Upper lobe of right lung (tissue), 1 donor: Measurements from ENCODE around the gene SLC38A2. TPM values are rescaled to one million over a fixed set of nuclear protein-coding genes. Genes with fewer than 3 reads are reported as not detected.

ENCODE experiments used
- ATAC-seq: fragments of 200-7000 bp; cut with Tn5 transposase; one replicate; pipeline ENCODE4 v1.9.1; 2020; ENCODE audit warnings: mild to moderate bottlenecking, moderate library complexity
- DNase-seq: peaks from one replicate; pipeline ENCODE4 v3.0.0-alpha.2; 2020
- H3K27ac ChIP-seq: fragments of 200-600 bp; one replicate; pipeline ENCODE4 v1.8.0; 2022
- H3K27me3 ChIP-seq: fragments of 200-600 bp; one replicate; pipeline ENCODE4 v1.8.0; 2022; ENCODE audit warnings: mild to moderate bottlenecking
- H3K36me3 ChIP-seq: fragments of 200-600 bp; one replicate; pipeline ENCODE4 v1.8.0; 2022
- H3K4me1 ChIP-seq: fragments of 200-600 bp; one replicate; pipeline ENCODE4 v1.8.0; 2022
- H3K4me3 ChIP-seq: fragments of 200-600 bp; one replicate; pipeline ENCODE4 v1.8.0; 2022; ENCODE audit warnings: mild to moderate bottlenecking
- H3K9me3 ChIP-seq: fragments of 200-600 bp; one replicate; pipeline ENCODE4 v1.8.0; 2022
- CTCF ChIP-seq: fragments of 200-600 bp; IDR thresholded peaks from one replicate; pipeline ENCODE4 v1.8.0; 2022; ENCODE audit warnings: antibody characterized with exemption
- intact Hi-C: fragments of 100-400 bp; cut with DNase I; formaldehyde crosslinking; loops from one replicate; pipeline ENCODE4 v1.11.0; 2022
- total RNA-seq: library from RNA; stranded (reverse); fragmentation: NEBNext Ultra II Directional; extraction: Animal tissue kit (Norgen Biotek cat#: 25700); gene quantifications from one replicate; pipeline ENCODE4 v1.2.1, GENCODE V29; 2021
- donor health status: DM: no; HTN: yes; CAD: no; lungs with severe emphysema.

Gene SLC38A2
- total RNA-seq, 1 donor from 2014 or later = 343 TPM

GRCh38 chr12:46369474-46370379 lies 2.8 kb downstream of the SLC38A2 start:
- H3K9me3 ChIP-seq = no peaks in the 10 kb centered on the region
- DNase-seq = no peak
- TF ChIP-seq CTCF = no peak
- H3K27ac ChIP-seq = peak overlapping the region; percentile 98
- H3K4me3 ChIP-seq = peak overlapping the region; percentile 92
- ATAC-seq = no peak
- no peaks in the 10 kb centered on the region for H3K27me3 ChIP-seq
- intact Hi-C loops = loop anchor here (10.0 kb wide), 1 partner anchor 295 kb away; no protein-coding TSS in a partner anchor
- peaks cover 65% of the 10 kb centered on the region for H3K36me3 ChIP-seq
- H3K4me1 ChIP-seq = peaks cover 62% of the 10 kb centered on the region

GRCh38 chr12:46369095-46369473 lies 3.5 kb downstream of the SLC38A2 start:
- ATAC-seq (no peak), DNase-seq (no peak)
- no peaks in the 10 kb centered on the region for H3K27me3 ChIP-seq
- intact Hi-C loops = loop anchor here (10.0 kb wide), 1 partner anchor 296 kb away; no protein-coding TSS in a partner anchor
- H3K27ac ChIP-seq = peak overlapping the region; percentile 98
- no peak for TF ChIP-seq CTCF
- H3K36me3 ChIP-seq = peaks cover 71% of the 10 kb centered on the region
- H3K4me1 ChIP-seq = peaks cover 63% of the 10 kb centered on the region
- H3K9me3 ChIP-seq = no peaks in the 10 kb centered on the region
- H3K4me3 ChIP-seq = peak overlapping the region; percentile 92

GRCh38 chr12:46368684-46369083 lies 3.9 kb downstream of the SLC38A2 start:
- ATAC-seq (no peak), DNase-seq (no peak)
- Histone ChIP-seq H3K36me3 (peaks cover 75% of the 10 kb centered on the region), H3K27ac (peak overlapping the region; percentile 98), H3K9me3 (no peaks in the 10 kb centered on the region), H3K4me1 (peaks cover 65% of the 10 kb centered on the region), H3K4me3 (peak overlapping the region; percentile 92), H3K27me3 (no peaks in the 10 kb centered on the region)
- no peak for TF ChIP-seq CTCF
- intact Hi-C loops = loop anchor here (10.0 kb wide), 1 partner anchor 296 kb away; no protein-coding TSS in a partner anchor

DNA sequence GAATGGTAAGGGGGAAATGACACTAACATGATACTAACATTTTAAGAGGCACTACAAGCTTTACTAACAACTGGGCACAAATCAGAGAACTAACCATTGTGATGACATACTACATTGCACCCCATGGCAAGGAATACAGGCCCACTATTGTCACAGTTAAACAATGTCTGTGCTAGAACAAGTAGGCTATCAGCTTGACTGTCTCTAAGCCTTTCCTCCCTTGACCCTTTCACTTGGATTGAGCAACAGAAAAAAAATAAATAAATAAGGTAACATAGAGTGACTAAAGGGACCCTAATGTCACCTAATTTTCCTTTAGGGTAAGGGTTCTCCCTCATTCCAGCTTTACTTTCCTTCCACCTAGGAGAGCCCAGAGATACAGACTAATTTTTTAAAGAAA lies 4.4 kb downstream of the SLC38A2 start:
- DNase-seq (no peak), ATAC-seq (no peak)
- Histone ChIP-seq H3K9me3 (no peaks in the 10 kb centered on the region), H3K4me1 (peaks cover 70% of the 10 kb centered on the region), H3K27me3 (no peaks in the 10 kb centered on the region), H3K4me3 (peak overlapping the region; percentile 92), H3K36me3 (peaks cover 81% of the 10 kb centered on the region), H3K27ac (peak overlapping the region; percentile 98)
- no peak for TF ChIP-seq CTCF
- intact Hi-C loops = loop anchor here (10.0 kb wide), 1 partner anchor 297 kb away; no protein-coding TSS in a partner anchor

DNA sequence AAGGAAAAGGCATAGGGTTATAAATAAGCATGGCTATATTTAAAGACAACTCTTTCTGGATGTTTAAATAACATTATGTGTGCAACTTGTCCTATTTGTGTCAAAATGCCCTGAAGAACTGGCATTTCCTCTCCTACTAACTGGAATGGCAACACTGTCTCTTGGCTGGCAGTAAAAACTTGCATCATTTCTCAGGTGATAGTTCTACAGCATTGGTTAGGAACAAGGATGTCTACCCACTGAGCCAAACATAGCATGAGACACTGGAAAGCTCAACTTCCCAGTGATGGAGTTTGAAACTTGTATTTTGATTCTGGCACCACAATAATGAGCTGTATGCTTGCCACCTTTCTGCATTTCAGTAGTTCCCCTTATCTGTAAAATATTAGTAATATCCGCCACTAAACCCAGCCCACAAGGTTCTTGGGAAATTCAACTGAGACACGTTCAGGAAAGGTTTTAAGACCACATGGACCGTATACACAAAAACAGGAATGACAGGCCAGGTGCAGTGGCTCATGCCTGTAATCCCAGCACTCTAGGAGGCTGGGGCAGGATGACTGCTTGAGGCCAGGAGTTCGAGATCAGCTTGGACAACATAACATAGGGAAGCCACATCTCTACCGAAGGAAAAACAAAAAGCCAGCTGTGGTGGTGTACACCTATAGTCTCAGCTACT lies 5.1 kb downstream of the SLC38A2 start:
- intact Hi-C loops = loop anchor here (10.0 kb wide), 1 partner anchor 297 kb away; no protein-coding TSS in a partner anchor
- no peak for TF ChIP-seq CTCF
- ATAC-seq = no peak
- no peaks in the 10 kb centered on the region for H3K27me3 ChIP-seq
- peak overlapping the region; percentile 92 for H3K4me3 ChIP-seq
- no peaks in the 10 kb centered on the region for H3K9me3 ChIP-seq
- no peak overlapping the region for H3K27ac ChIP-seq
- peaks cover 87% of the 10 kb centered on the region for H3K36me3 ChIP-seq
- no peak for DNase-seq
- H3K4me1 ChIP-seq = peaks cover 74% of the 10 kb centered on the region
